ENCODE data around the gene GPN2. TPM values are rescaled to one million over a fixed set of nuclear protein-coding genes. Genes with fewer than 3 reads are reported as not detected.
A peak's percentile ranks its signal among the peaks of the same experiment; 100 is the strongest.
"Not testable (repeated sequence)": the region's sequence is repeated elsewhere in the genome, so short reads cannot be mapped to it uniquely, and the experiment has no call there.

Gene GPN2
- total and polyA plus RNA-seq, 12 donors: 12.4 to 31.3 (median 20.4) TPM

- peaks cover 0 to 92% (median 52%) of the 10 kb centered on the region in 9 donors for H3K36me3 ChIP-seq
- H3K4me3 ChIP-seq: no peak overlapping the region
- intact Hi-C loops (cut with DNase I): loop anchor here in 1 of 10 donors (5.0 kb wide), 1 partner anchor 33 kb away; no protein-coding TSS in a partner anchor
- no peak for DNase-seq
- H3K9me3 ChIP-seq: no peaks in the 10 kb centered on the region
- no peak overlapping the region for H3K27ac ChIP-seq
- 78 to 82% methylated on average over 10 of the region's 10 CpGs for WGBS, 2 donors
- no peaks in the 10 kb centered on the region for H3K27me3 ChIP-seq
- peak in 2 of 8 donors; percentile 6 to 12 for ATAC-seq
- peaks cover 0 to 5% (median 0%) of the 10 kb centered on the region in 9 donors for H3K4me1 ChIP-seq
- TF ChIP-seq, protein P1, sequence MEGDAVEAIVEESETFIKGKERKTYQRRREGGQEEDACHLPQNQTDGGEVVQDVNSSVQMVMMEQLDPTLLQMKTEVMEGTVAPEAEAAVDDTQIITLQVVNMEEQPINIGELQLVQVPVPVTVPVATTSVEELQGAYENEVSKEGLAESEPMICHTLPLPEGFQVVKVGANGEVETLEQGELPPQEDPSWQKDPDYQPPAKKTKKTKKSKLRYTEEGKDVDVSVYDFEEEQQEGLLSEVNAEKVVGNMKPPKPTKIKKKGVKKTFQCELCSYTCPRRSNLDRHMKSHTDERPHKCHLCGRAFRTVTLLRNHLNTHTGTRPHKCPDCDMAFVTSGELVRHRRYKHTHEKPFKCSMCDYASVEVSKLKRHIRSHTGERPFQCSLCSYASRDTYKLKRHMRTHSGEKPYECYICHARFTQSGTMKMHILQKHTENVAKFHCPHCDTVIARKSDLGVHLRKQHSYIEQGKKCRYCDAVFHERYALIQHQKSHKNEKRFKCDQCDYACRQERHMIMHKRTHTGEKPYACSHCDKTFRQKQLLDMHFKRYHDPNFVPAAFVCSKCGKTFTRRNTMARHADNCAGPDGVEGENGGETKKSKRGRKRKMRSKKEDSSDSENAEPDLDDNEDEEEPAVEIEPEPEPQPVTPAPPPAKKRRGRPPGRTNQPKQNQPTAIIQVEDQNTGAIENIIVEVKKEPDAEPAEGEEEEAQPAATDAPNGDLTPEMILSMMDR (IDR thresholded peaks at IDR 0.05): no peak
Measured at GRCh38 chr1:26848941-26849774, 40.9 kb downstream of the GPN2 start.

DNA sequence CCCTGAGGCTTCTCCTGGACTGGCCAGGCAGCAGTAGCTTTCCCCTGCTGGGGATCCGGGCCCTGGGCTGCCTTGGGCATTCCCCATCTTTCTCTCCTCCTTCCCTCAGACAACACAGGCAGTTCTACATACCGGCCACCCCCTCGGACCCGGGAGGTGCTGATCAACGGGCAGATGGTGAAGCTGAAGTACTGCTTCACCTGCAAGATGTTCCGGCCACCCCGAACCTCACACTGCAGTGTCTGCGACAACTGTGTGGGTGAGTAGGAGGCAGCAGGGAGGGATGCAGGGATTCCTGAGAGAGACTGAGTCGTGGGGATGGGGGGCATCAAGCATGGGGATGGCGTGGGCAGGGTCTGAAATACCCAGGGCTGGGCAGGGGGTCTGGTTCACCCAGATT is 41.6 kb downstream of the GPN2 start:
- 92 to 95% methylated on average over 10 of the region's 10 CpGs for WGBS, 2 donors
- TF ChIP-seq, protein P1 (IDR thresholded peaks at IDR 0.05): no peak
- intact Hi-C loops (cut with DNase I): loop anchor here in 1 of 10 donors (5.0 kb wide), 1 partner anchor 34 kb away; no protein-coding TSS in a partner anchor
- Histone ChIP-seq H3K9me3 (no peaks in the 10 kb centered on the region), H3K4me1 (peaks cover 0 to 5% (median 0%) of the 10 kb centered on the region in 9 donors), H3K27me3 (no peaks in the 10 kb centered on the region), H3K4me3 (no peak overlapping the region), H3K27ac (no peak overlapping the region), H3K36me3 (peaks cover 0 to 92% (median 46%) of the 10 kb centered on the region in 9 donors)
- DNase-seq (no peak), ATAC-seq (no peak)

GRCh38 chr1:26847826-26848225 is 42.3 kb downstream of the GPN2 start:
- not testable (repeated sequence) for H3K27ac ChIP-seq, H3K9me3 ChIP-seq, H3K27me3 ChIP-seq, DNase-seq, ATAC-seq, H3K4me3 ChIP-seq, H3K4me1 ChIP-seq
- WGBS, 2 donors: 89 to 93% methylated on average over 6 of the region's 6 CpGs
- peaks cover 0 to 94% (median 46%) of the 10 kb centered on the region in 9 donors for H3K36me3 ChIP-seq
- intact Hi-C loops (cut with DNase I): loop anchor here in 1 of 10 donors (5.0 kb wide), 1 partner anchor 34 kb away; no protein-coding TSS in a partner anchor

- 93 to 94% methylated on average over 13 of the region's 13 CpGs for WGBS, 2 donors
- intact Hi-C loops (cut with DNase I): loop anchor here in 1 of 10 donors (5.0 kb wide), 1 partner anchor 38 kb away; no protein-coding TSS in a partner anchor
- TF ChIP-seq, protein P1 (IDR thresholded peaks at IDR 0.05): no peak
- no peak for DNase-seq
- no peak overlapping the region for H3K27ac ChIP-seq
- no peaks in the 10 kb centered on the region for H3K27me3 ChIP-seq
- no peak overlapping the region for H3K4me3 ChIP-seq
- no peaks in the 10 kb centered on the region for H3K9me3 ChIP-seq
- peaks cover 0 to 5% (median 0%) of the 10 kb centered on the region in 9 donors for H3K4me1 ChIP-seq
- no peak for ATAC-seq
- peaks cover 0 to 94% (median 15%) of the 10 kb centered on the region in 9 donors for H3K36me3 ChIP-seq
Measured at GRCh38 chr1:26844424-26845196, 45.5 kb downstream of the GPN2 start.

Measured in heart right ventricle (tissue), 16 donors.